AML-193 (cell line): ENCODE results near the gene ZG16B.
A peak's percentile ranks its signal among the peaks of the same experiment; 100 is the strongest.

Source experiments
- DNase-seq, 2 experiments: peaks; one replicate each; lab custom pipeline; 2025; lab: John Stamatoyannopoulos, UW

The ZG16B gene

GRCh38 chr16:2845116-2845515 lies 15.0 kb downstream of the ZG16B start:
- DNase-seq = no peak

GRCh38 chr16:2846511-2847310 lies 16.6 kb downstream of the ZG16B start:
- no peak for DNase-seq

GRCh38 chr16:2848933-2849725 lies 19.0 kb downstream of the ZG16B start:
- DNase-seq = no peak

GRCh38 chr16:2852003-2852730 lies 22.1 kb downstream of the ZG16B start:
- DNase-seq = no peak

- DNase-seq = no peak
Measured at GRCh38 chr16:2852731-2853507, 22.8 kb downstream of the ZG16B start.

GRCh38 chr16:2853531-2854073 lies 23.5 kb downstream of the ZG16B start:
- no peak for DNase-seq

- DNase-seq = peak; percentile 15 to 37
Measured at GRCh38 chr16:2854700-2855309, 24.7 kb downstream of the ZG16B start.

GRCh38 chr16:2855536-2855935 lies 25.4 kb downstream of the ZG16B start:
- DNase-seq = no peak

- DNase-seq = no peak
Measured at GRCh38 chr16:2856061-2856670, 26.1 kb downstream of the ZG16B start.

GRCh38 chr16:2856686-2857450 lies 26.8 kb downstream of the ZG16B start:
- no peak for DNase-seq

- no peak for DNase-seq
Measured at GRCh38 chr16:2857451-2858244, 27.5 kb downstream of the ZG16B start, which contains the start of gene PRSS22. Gene PRSS22, minus strand, starts transcription at chr16:2858170. Its CDS starts 66 bp downstream, at chr16:2858104.

- DNase-seq = no peak
Measured at GRCh38 chr16:2858245-2859025, 28.3 kb downstream of the ZG16B start.

GRCh38 chr16:2859686-2860265 lies 29.7 kb downstream of the ZG16B start:
- DNase-seq = no peak

GRCh38 chr16:2860826-2861567 lies 30.9 kb downstream of the ZG16B start:
- DNase-seq = peak; percentile 2 to 11

- DNase-seq = no peak
Measured at GRCh38 chr16:2865651-2866050, 35.5 kb downstream of the ZG16B start.

- no peak for DNase-seq
Measured at GRCh38 chr16:2866431-2866830, 36.3 kb downstream of the ZG16B start.

GRCh38 chr16:2867661-2867986 lies 37.5 kb downstream of the ZG16B start:
- DNase-seq = no peak
